Endodermal cell (in vitro differentiated cells): Measurements from ENCODE around the gene MED8. TPM values are rescaled to one million over a fixed set of nuclear protein-coding genes. Genes with fewer than 3 reads are reported as not detected.

Experiments
- DNase-seq: peaks from one replicate; pipeline ENCODE4 v3.0.0-alpha.2; 2017
- H3K27ac ChIP-seq: 2 replicates; pipeline ENCODE4 v1.5.1; 2013; ENCODE audit warnings: mild to moderate bottlenecking, low read depth, low read length, moderate library complexity
- H3K27me3 ChIP-seq: 2 replicates; pipeline ENCODE4 v1.6.1; 2013; ENCODE audit warnings: mild to moderate bottlenecking, low read length, moderate library complexity; ENCODE audit not compliant: insufficient read depth, control insufficient read depth, poor library complexity, severe bottlenecking
- H3K36me3 ChIP-seq: 2 replicates; pipeline ENCODE4 v1.7.0; 2013; ENCODE audit warnings: mild to moderate bottlenecking, low read length, moderate library complexity; ENCODE audit not compliant: control insufficient read depth, insufficient read depth
- H3K4me1 ChIP-seq: one replicate; pipeline ENCODE4 v1.7.0; 2013; ENCODE audit warnings: low read length; ENCODE audit not compliant: control insufficient read depth, insufficient read depth
- H3K4me3 ChIP-seq: 2 replicates; pipeline ENCODE4 v1.5.1; 2013; ENCODE audit warnings: mild to moderate bottlenecking, low read length, moderate library complexity
- H3K9ac ChIP-seq: 2 replicates; pipeline ENCODE4 v1.6.1; 2013; ENCODE audit warnings: mild to moderate bottlenecking, low read length, moderate library complexity; ENCODE audit not compliant: poor library complexity, severe bottlenecking; ENCODE audit errors: extremely low read depth
- H3K9me3 ChIP-seq: 2 replicates; pipeline ENCODE4 v1.6.1; 2013; ENCODE audit warnings: mild to moderate bottlenecking, low read length, moderate library complexity; ENCODE audit not compliant: control insufficient read depth
- H3K27ac Mint-ChIP-seq: 2 replicates; pipeline ENCODE4 v1.8.0; 2020; ENCODE audit warnings: mixed read lengths
- H3K27me3 Mint-ChIP-seq: 2 replicates; pipeline ENCODE4 v1.8.0; 2021; ENCODE audit warnings: mild to moderate bottlenecking, mixed read lengths; ENCODE audit not compliant: insufficient read depth
- H3K36me3 Mint-ChIP-seq: 2 replicates; pipeline ENCODE4 v1.8.0; 2020; ENCODE audit warnings: low read depth, mixed read lengths
- H3K4me1 Mint-ChIP-seq: 2 replicates; pipeline ENCODE4 v1.8.0; 2020; ENCODE audit warnings: mixed read lengths
- H3K4me3 Mint-ChIP-seq: 2 replicates; pipeline ENCODE4 v1.8.0; 2020; ENCODE audit warnings: mild to moderate bottlenecking, moderate library complexity, mixed read lengths
- H3K9me3 Mint-ChIP-seq: 2 replicates; pipeline ENCODE4 v1.8.0; 2020; ENCODE audit warnings: mild to moderate bottlenecking, mixed read lengths
- WGBS, 2 experiments: methylation state at CpG; one replicate each; pipeline versions ENCODE4 v1.1.5 to v1.1.7; 2013; ENCODE audit warnings: missing lambda C conversion rate in 2 of 2, mixed read lengths in 1 of 2; ENCODE audit not compliant: insufficient coverage in 1 of 2, insufficient read length in 1 of 2; 5-methylcytosine and 5-hydroxymethylcytosine counted together
- total RNA-seq, 2 donors: library from RNA; stranded (reverse); fragmentation: NEBNext Ultra II Directional in 1 of 2; extraction: Animal tissue kit (Norgen Biotek cat#: 25700) in 1 of 2; gene quantifications; 2 replicates in 1 of 2; 3 replicates in 1 of 2; pipeline ENCODE4 v1.2.1, GENCODE V29; 2021
- TF ChIP-seq, protein P1 (sequence below): fragments of 200-600 bp; sonication (generic); conservative IDR thresholded peaks from 2 replicates; pipeline ENCODE4 v1.5.0; 2021; ENCODE audit warnings: antibody characterized with exemption, mild to moderate bottlenecking

Gene MED8
- total RNA-seq, 2 donors from 2014 or later, result 16.1 to 18.8 TPM

DNA sequence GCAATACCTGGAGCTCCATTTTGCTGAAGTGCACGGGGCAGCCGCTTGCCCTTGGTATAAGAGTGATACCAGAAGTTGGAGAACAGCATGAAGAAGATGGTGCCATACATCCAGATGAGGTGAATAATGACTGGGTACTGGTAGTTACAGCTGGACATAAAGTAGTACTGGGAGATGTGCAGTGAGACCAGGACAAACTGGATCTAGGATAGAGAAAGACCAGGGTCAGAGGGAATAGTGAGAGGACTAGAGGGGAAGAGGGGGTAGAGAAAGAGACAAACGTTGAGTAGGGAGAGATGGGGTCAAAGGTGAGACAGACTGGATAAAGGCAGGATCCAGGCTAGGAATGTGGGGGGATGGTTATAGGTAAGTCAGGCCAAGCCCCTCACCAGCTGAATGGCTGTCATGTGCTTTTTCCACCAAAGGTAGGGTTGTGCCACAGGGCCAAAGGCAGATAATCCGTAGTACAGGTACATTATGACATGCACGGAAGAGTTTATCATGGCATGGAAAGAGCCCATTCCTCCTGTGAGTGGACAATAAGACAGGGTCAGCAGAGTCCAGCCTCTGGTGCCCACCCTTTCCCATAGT lies 25.6 kb downstream of the MED8 start:
- Mint-ChIP-seq H3K27ac (no peak overlapping the region), H3K4me1 (peaks cover 40% of the 10 kb centered on the region), H3K4me3 (no peak overlapping the region), H3K27me3 (no peaks in the 10 kb centered on the region), H3K36me3 (peaks cover 55% of the 10 kb centered on the region), H3K9me3 (no peaks in the 10 kb centered on the region)
- Histone ChIP-seq H3K4me1 (peaks cover 19% of the 10 kb centered on the region), H3K4me3 (no peak overlapping the region), H3K9me3 (no peaks in the 10 kb centered on the region), H3K36me3 (peaks cover 44% of the 10 kb centered on the region), H3K27ac (no peak overlapping the region), H3K27me3 (no peaks in the 10 kb centered on the region), H3K9ac (no peak overlapping the region)
- TF ChIP-seq, protein P1, sequence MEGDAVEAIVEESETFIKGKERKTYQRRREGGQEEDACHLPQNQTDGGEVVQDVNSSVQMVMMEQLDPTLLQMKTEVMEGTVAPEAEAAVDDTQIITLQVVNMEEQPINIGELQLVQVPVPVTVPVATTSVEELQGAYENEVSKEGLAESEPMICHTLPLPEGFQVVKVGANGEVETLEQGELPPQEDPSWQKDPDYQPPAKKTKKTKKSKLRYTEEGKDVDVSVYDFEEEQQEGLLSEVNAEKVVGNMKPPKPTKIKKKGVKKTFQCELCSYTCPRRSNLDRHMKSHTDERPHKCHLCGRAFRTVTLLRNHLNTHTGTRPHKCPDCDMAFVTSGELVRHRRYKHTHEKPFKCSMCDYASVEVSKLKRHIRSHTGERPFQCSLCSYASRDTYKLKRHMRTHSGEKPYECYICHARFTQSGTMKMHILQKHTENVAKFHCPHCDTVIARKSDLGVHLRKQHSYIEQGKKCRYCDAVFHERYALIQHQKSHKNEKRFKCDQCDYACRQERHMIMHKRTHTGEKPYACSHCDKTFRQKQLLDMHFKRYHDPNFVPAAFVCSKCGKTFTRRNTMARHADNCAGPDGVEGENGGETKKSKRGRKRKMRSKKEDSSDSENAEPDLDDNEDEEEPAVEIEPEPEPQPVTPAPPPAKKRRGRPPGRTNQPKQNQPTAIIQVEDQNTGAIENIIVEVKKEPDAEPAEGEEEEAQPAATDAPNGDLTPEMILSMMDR, result no peak
- no peak for DNase-seq
- WGBS, 2 experiments, result 83 to 92% methylated on average over 3 to 5 of the region's 5 CpGs

- H3K27me3 ChIP-seq, result no peaks in the 10 kb centered on the region
- DNase-seq, result no peak
- TF ChIP-seq, protein P1, result no peak
- peak overlapping the region; percentile 11 for H3K27ac ChIP-seq
- Mint-ChIP-seq H3K27ac (no peak overlapping the region), H3K9me3 (no peaks in the 10 kb centered on the region), H3K27me3 (no peaks in the 10 kb centered on the region), H3K36me3 (peaks cover 55% of the 10 kb centered on the region), H3K4me3 (no peak overlapping the region), H3K4me1 (peaks cover 34% of the 10 kb centered on the region)
- peaks cover 44% of the 10 kb centered on the region for H3K36me3 ChIP-seq
- H3K9ac ChIP-seq, result no peak overlapping the region
- H3K4me1 ChIP-seq, result peaks cover 13% of the 10 kb centered on the region
- H3K9me3 ChIP-seq, result no peaks in the 10 kb centered on the region
- 91 to 93% methylated on average over 6 to 9 of the region's 9 CpGs for WGBS, 2 experiments
- H3K4me3 ChIP-seq, result no peak overlapping the region
These were observed 26.2 kb downstream of the MED8 start for GRCh38 chr1:43363283-43363934.

DNA sequence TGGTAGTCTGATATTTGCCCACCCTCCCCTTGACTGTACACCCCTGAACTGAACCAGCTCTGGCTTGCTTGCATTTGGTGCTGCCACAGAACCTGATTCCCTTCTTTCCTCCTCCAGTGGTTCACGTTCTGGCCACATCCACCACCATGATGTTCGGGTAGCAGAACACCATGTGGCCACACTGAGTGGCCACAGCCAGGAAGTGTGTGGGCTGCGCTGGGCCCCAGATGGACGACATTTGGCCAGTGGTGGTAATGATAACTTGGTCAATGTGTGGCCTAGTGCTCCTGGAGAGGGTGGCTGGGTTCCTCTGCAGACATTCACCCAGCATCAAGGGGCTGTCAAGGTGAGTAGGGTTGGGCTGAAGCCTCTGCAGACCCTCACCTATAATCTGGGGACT lies 29.0 kb downstream of the MED8 start:
- 94% methylated on average over 4 of the region's 4 CpGs; no CpG with 5 or more reads in 1 of the 2 experiments for WGBS, 2 experiments
- peaks cover 27% of the 10 kb centered on the region for H3K4me1 Mint-ChIP-seq
- H3K9me3 ChIP-seq, result no peaks in the 10 kb centered on the region
- peaks cover 13% of the 10 kb centered on the region for H3K4me1 ChIP-seq
- H3K9me3 Mint-ChIP-seq, result no peaks in the 10 kb centered on the region
- no peak overlapping the region for H3K9ac ChIP-seq
- H3K36me3 ChIP-seq, result peaks cover 44% of the 10 kb centered on the region
- H3K27me3 ChIP-seq, result no peaks in the 10 kb centered on the region
- TF ChIP-seq, protein P1, result no peak
- H3K4me3 Mint-ChIP-seq, result peak overlapping the region; percentile 84
- H3K4me3 ChIP-seq, result peak overlapping the region; percentile 90
- H3K27ac ChIP-seq, result no peak overlapping the region
- H3K27ac Mint-ChIP-seq, result no peak overlapping the region
- peaks cover 59% of the 10 kb centered on the region for H3K36me3 Mint-ChIP-seq
- no peak for DNase-seq
- H3K27me3 Mint-ChIP-seq, result no peaks in the 10 kb centered on the region
